HG03095 (cell line): ENCODE measurements around the gene AFF3.

ENCODE experiments used
- ATAC-seq: cut with Tn5 transposase; IDR thresholded peaks from one replicate; pipeline ENCODE4 v1.9.1; 2021; ENCODE audit warnings: moderate library complexity; ENCODE audit not compliant: unreplicated experiment

Gene AFF3

GRCh38 chr2:99864561-99865553, 277.5 kb downstream of the AFF3 start:
- no peak for ATAC-seq

DNA sequence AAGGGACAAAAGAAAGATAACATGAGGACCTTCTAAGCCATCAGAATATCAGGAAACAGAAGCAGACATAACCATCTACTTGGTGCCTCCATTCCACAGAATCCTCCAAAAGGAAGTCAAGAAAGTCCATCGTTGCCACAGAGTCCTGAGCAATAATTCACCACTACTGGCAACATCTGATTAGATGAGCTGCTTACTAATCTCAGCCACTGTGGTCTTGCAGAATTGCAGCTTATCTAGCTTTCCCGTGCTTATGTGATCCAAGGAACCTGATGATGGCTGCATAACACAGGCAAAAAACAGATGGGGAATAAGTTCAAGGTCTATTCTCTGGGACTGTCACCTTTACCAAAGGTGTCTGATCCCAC, 278.5 kb downstream of the AFF3 start:
- no peak for ATAC-seq

DNA sequence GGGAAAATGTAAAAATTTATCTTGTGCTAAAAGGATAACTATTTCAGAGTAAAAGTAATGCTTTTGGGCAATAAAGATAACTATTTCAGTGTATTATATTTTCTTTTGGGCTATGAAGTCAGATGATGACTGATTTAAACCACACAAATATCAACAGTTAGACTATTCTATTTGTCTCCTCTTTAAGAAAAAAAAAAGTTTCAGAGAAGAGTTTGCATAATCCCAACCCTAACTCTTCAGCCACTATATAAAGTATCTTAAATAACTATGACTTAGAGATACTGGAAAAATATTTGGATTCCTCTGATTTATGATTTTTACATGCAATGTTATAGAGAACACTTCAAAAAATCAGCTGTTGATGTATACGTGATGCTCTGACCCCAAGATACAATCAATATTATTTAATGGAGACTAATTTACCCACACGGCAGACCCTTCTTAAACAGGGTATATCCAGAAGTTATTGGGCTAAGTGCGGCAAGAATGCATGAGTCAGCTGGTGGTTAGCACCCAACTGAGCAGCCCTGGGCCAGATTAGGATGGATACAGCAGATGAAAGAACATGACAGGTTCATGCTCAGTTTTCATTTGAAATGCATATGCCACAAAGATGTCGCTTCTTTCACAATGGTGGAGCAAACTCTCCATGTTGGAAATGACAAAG, 279.0 kb downstream of the AFF3 start:
- no peak for ATAC-seq

DNA sequence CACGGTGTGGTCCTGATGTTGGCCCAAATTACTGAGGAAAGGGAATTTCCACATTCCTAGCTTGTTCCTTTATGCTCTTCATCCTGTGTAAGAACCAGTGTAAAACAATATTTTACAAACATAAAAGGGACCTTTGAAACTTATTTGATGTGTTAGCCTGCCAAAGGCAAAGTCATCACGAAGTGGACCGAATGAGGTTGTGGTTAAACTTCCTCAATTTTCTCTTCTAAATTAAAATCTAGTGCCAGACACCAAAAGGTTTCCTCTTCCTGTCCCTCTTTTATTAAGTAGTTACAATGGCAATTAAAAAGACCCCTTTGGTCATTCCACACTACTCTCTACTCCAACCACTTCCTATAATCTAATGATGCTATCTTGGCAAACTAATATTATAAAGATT, 279.8 kb downstream of the AFF3 start:
- ATAC-seq = no peak

DNA sequence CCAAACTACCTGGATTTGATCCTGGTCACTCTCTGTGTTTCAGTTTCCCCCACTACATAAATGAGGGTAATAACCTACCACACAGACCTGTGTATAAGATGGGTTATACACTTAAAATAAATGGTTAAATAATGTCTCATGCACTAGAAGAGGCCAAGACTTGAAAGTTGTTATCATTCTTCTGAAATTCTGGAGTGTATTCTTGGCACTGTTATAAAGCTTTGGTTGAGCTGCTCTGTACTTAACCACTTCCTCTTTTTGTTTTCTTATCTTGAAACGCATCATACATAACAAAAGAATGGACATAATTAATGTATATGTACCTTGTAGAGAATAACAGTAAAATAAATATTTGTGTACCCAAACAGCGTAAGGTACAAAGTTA, 281.0 kb downstream of the AFF3 start:
- no peak for ATAC-seq

GRCh38 chr2:99860720-99861375, 281.5 kb downstream of the AFF3 start:
- no peak for ATAC-seq

GRCh38 chr2:99858951-99859596, 283.3 kb downstream of the AFF3 start:
- no peak for ATAC-seq

- ATAC-seq = no peak
Measured at GRCh38 chr2:99857867-99858444, 284.4 kb downstream of the AFF3 start.

GRCh38 chr2:99857372-99857771, 285.0 kb downstream of the AFF3 start:
- no peak for ATAC-seq

GRCh38 chr2:99856119-99856518, 286.3 kb downstream of the AFF3 start:
- no peak for ATAC-seq

- ATAC-seq = no peak
Measured at GRCh38 chr2:99854236-99854852, 288.0 kb downstream of the AFF3 start.

DNA sequence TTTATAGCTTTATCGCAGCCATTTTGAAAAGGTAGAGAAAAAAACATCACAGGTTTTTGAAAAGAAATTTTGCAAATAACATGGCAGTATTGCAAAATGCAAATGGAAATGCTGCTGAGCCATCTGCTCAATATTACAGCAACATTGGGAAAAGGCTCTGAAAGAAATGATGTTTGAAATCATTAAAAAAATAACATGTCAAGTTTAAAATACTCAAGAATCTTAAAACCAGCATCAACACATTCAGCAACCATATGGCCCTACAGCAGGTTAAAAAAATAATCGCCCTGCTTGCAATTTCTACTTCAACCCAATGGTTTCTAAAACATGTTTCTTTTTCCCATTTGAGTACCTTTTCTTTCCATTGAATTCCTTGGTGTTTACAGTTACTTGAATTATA, 289.4 kb downstream of the AFF3 start:
- no peak for ATAC-seq

DNA sequence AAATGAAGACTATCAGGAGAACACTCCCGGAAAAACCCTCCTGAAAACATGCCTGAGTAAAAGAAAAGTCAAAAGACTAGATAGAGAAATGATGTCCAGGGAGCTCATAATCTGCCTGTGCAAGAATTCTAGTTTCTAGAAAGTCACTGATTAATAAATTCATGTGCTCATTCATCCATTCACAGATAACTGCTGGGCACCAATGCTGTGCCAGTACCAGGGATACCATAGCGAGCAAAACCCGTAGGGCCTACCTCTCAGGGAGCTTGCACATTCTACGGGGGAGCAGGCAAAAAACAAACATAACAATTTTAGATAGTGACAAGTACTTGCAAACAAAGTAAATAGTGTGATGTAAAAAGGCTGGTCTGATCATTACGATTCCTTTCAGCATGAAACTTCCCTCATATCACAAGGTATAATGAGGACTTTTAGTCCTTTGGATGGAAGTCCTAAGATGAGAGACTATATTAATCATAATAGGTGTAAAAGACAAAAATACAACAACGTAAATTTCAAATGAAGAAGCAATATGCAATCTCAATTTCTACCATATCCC, 289.9 kb downstream of the AFF3 start:
- no peak for ATAC-seq

DNA sequence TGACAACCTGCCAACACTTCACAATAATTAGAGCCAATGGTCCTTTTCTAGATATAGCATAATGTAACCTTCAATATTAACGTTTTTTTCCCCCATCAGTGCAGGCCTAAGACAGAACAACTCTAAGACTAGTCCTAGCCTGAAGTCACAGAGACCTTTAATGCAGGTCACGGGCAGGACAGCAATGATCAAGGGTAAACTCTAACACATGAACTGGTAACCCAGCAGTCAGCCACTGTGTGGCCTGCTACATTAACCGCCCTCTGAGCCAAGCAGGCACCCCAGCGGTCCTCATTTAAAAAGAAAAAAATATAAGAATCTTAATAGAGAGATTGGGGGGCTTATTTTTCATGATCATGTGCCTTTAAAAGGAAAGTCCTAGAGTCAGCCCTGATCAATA, 290.6 kb downstream of the AFF3 start:
- ATAC-seq = no peak

DNA sequence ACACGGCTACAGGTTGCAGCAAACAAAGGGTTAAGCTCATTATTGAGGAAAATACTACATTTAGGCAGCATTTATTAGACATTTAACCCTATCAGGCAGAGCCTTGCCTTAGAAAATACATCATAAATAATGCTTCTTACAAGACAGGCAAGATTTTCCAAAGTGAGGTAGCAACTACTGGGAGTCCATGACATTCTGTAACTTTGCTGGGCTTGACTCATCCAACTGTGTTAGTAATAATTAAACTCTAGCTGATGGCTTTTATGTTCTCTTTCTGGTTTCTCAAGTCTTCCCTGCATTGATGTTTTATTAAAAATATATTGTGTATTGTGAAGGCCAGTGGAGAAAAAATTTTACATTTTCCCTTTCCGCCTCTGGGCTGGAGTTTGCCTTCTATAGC, 291.3 kb downstream of the AFF3 start:
- ATAC-seq = no peak

DNA sequence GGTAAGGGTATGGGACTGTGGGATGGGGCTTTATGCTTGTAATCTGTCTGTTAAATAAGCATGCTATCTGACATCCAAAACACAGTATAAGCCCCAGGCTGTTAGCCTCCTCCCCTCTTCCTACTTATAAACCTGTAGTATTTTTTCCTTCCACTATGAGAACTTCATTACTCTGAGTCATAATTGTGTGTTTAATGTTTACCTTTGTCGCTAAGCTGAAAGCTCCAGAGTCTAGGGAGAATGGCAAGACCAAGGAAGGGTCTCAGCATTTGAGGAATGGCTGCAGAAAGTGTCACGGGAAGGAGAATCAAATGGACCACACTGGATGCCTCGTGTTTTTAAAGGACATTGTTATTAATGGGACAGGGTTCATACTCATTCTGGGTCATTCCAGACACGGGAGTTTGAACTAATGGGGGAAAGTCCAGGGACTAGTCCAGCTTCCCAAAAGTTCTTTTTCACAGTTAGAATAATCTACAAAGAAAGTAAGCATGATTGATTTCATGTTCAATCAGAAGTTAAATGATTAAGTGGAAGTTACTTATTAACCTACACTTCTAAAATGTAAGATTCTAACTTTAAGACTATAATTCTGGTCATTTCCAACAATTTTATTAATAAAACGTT, 292.2 kb downstream of the AFF3 start:
- no peak for ATAC-seq

- no peak for ATAC-seq
Measured at GRCh38 chr2:99846462-99847107, 295.8 kb downstream of the AFF3 start.

DNA sequence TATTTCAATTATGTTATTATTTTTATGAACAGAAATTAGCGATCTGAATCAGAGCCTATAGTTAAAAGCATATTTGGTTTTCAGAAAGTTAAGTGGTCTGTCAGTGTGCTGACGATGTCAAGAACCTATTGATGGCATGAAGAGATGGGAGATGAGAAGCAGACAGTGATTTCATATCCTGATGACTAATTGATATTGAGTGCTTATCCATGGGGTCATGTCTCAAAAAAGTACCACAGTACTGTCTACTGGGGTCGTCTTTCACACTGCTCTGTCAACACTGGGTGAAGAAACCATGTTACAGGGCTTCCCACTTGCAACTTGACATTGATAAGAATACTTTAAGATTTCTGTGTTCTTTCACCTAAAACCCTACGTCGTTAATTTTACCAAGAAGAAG, 297.1 kb downstream of the AFF3 start:
- no peak for ATAC-seq

DNA sequence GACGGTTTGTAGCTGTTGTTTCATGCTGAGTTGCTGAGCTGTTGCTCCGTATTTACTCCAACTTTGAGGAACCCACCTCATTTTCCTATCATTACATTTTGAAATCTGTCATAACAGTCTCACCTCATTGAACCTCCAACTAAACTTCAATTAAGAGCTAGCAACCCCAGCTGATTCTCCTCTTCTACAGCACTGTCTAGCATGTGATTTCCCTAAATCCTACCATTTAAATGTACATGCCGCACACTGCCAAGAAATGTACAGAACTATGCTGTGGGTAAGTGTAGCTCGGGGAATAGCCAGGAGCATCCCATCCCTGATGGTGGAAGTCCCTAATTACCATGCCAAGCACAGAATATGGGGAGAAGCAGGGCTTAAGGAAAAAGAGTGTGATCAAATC, 299.9 kb downstream of the AFF3 start:
- ATAC-seq = no peak
